Tibial nerve (tissue), 4 donors: ENCODE data around the gene CEP20.

ENCODE experiments used
- CTCF ChIP-seq, 5 experiments: fragments of 200-600 bp in 3 of 5; fragments of 450-650 bp in 2 of 5; sonication (generic) in 3 of 5; IDR thresholded peaks; one replicate each; pipeline ENCODE4 v1.5.1; 2016 to 2019; ENCODE audit warnings: antibody characterized with exemption in 5 of 5, mild to moderate bottlenecking in 3 of 5, moderate library complexity in 2 of 5
- EP300 ChIP-seq, 2 donors: sonication (generic); formaldehyde crosslinking; IDR thresholded peaks; one replicate each; pipeline ENCODE4 v1.6.1; 2017; ENCODE audit warnings: antibody characterized with exemption in 2 of 2, mild to moderate bottlenecking in 1 of 2
- POLR2A ChIP-seq, 2 donors: fragments of 450-650 bp; IDR thresholded peaks; one replicate each; pipeline ENCODE4 v1.6.1; 2017; ENCODE audit warnings: antibody characterized with exemption in 2 of 2, mild to moderate bottlenecking in 2 of 2, moderate library complexity in 2 of 2

- TF ChIP-seq CTCF (IDR thresholded peaks at IDR 0.05) (no peak), POLR2A (IDR thresholded peaks at IDR 0.05) (no peak), EP300 (IDR thresholded peaks at IDR 0.05) (no peak)
Observed at GRCh38 chr16:15816228-15816627, 72.2 kb downstream of the CEP20 start.
